K562 (cell line): Measurements from ENCODE around the gene GLRX5. TPM values are rescaled to one million over a fixed set of nuclear protein-coding genes. Genes with fewer than 3 reads are reported as not detected.

Source experiments
- ATAC-seq: fragments of 200-7000 bp; cut with Tn5 transposase; 3 replicates; pipeline ENCODE4 v1.9.1; 2020; ENCODE audit warnings: moderate library complexity
- BruUV-seq: library from RNA; stranded (reverse); fragments of 400-500 nt; replicated peaks from 2 replicates; lab custom pipeline; 2021; lab: Mats Ljungman, UMichigan
- CTCF ChIA-PET: fragments of 300-600 bp; formaldehyde crosslinking; extraction: SDS; loops from one replicate; lab custom pipeline; 2021; ENCODE audit warnings: low intra/inter-chr PET ratio; lab: Yijun Ruan, JAX
- POLR2A ChIA-PET: fragments of 300-600, 350-650 bp; sonication (Branson Sonifier 250); formaldehyde crosslinking; extraction: SDS; loops from one replicate; lab custom pipeline; 2021; ENCODE audit warnings: antibody characterized with exemption, inconsistent platforms; lab: Yijun Ruan, JAX
- DNase-seq, 4 experiments: peaks; one replicate each; pipeline versions ENCODE4 v3.0.0 to v3.0.0-alpha.2; 2011 to 2018; ENCODE audit warnings: low spot score in 3 of 4, mixed read lengths in 3 of 4; ENCODE audit errors: extremely low read depth in 1 of 4
- FAIRE-seq: peaks from 2 replicates; lab custom pipeline; 2011; peaks lifted over from hg19 to GRCh38; lab: Jason Lieb, UNC
- H2AFZ ChIP-seq: 2 replicates; pipeline ENCODE4 v1.6.0; 2011; ENCODE audit warnings: low read depth, low read length, control low read depth, inconsistent platforms
- H3K27ac ChIP-seq: fragments of 200-600 bp; 3 replicates; pipeline ENCODE4 v1.8.0; 2011; ENCODE audit warnings: low read depth, mild to moderate bottlenecking, control low read depth, inconsistent platforms, low read length, moderate library complexity, mixed read lengths; ENCODE audit errors: extremely low read depth
- H3K27me3 ChIP-seq, 2 experiments: fragments of 300-600 bp in 1 of 2; 2 replicates in 1 of 2; 3 replicates in 1 of 2; pipeline versions ENCODE4 v1.6.0 to v1.8.0; 2011; ENCODE audit warnings: inconsistent platforms in 2 of 2, low read length in 2 of 2, mild to moderate bottlenecking in 1 of 2, mixed read lengths in 1 of 2, moderate library complexity in 1 of 2; ENCODE audit not compliant: control insufficient read depth in 2 of 2, insufficient read depth in 2 of 2
- H3K36me3 ChIP-seq: fragments of 300-600 bp; 3 replicates; pipeline ENCODE4 v1.8.0; 2011; ENCODE audit warnings: mild to moderate bottlenecking, low read length, inconsistent platforms; ENCODE audit not compliant: control insufficient read depth, insufficient read depth
- H3K4me1 ChIP-seq, 2 experiments: fragments of 200-600 bp in 1 of 2; replicated peaks in 1 of 2; 2 replicates in 1 of 2; 3 replicates in 1 of 2; pipeline versions ENCODE4 v1.5.1 to v1.8.0; 2011; ENCODE audit warnings: inconsistent platforms in 2 of 2, low read length in 2 of 2, mild to moderate bottlenecking in 1 of 2, mixed read lengths in 1 of 2, moderate library complexity in 1 of 2; ENCODE audit not compliant: control insufficient read depth in 2 of 2, insufficient read depth in 2 of 2
- H3K4me2 ChIP-seq: 2 replicates; pipeline ENCODE4 v1.6.1; 2011; ENCODE audit warnings: low read length, control low read depth, inconsistent platforms, mixed read lengths; ENCODE audit not compliant: insufficient read depth
- H3K4me3 ChIP-seq: fragments of 200-600 bp; sonication (generic), shearing (Covaris generic); 2 replicates; pipeline ENCODE4 v1.5.1; 2016; ENCODE audit warnings: control low read depth, inconsistent platforms
- H3K79me2 ChIP-seq: fragments of 200-600 bp; 3 replicates; pipeline ENCODE4 v1.8.0; 2011; ENCODE audit warnings: low read length, inconsistent platforms; ENCODE audit not compliant: control insufficient read depth, insufficient read depth
- H3K9ac ChIP-seq, 2 experiments: 2 replicates each; pipeline versions ENCODE4 v1.6.0 to v1.6.1; 2011; ENCODE audit warnings: low read depth in 2 of 2, low read length in 2 of 2, control low read depth in 1 of 2, inconsistent platforms in 1 of 2, mild to moderate bottlenecking in 1 of 2, mixed read lengths in 1 of 2; ENCODE audit not compliant: insufficient read depth in 1 of 2
- H3K9me1 ChIP-seq: one replicate; pipeline ENCODE4 v1.6.0; 2011; ENCODE audit warnings: inconsistent platforms, mild to moderate bottlenecking, low read length, moderate library complexity; ENCODE audit not compliant: control insufficient read depth, insufficient read depth
- H3K9me3 ChIP-seq: replicated peaks from 2 replicates; pipeline ENCODE4 v1.5.1; 2011; ENCODE audit warnings: low read depth, low read length, inconsistent platforms; ENCODE audit not compliant: control insufficient read depth, insufficient read depth
- H4K20me1 ChIP-seq: replicated peaks from 2 replicates; pipeline ENCODE4 v1.6.1; 2011; ENCODE audit warnings: low read length, inconsistent platforms, mixed read lengths; ENCODE audit not compliant: control insufficient read depth, insufficient read depth
- CREB3 ChIP-seq: fragments of 450-650 bp; conservative IDR thresholded peaks from 2 replicates; pipeline ENCODE4 v1.6.1; 2016; ENCODE audit warnings: missing genetic modification characterization, low read depth, mild to moderate bottlenecking, missing compliant biosample characterization, moderate library complexity
- CTBP1 ChIP-seq: fragments of 450-650 bp; IDR thresholded peaks from 2 replicates; pipeline ENCODE4 v1.6.1; 2016; ENCODE audit warnings: borderline replicate concordance
- GTF2A2 ChIP-seq: IDR thresholded peaks from 2 replicates; pipeline ENCODE4 v1.6.1; 2016; ENCODE audit warnings: mild to moderate bottlenecking, missing genetic modification characterization, missing compliant biosample characterization
- JUND ChIP-seq, 2 experiments: IDR thresholded peaks; 2 replicates in 1 of 2; 3 replicates in 1 of 2; pipeline ENCODE4 v1.6.1; 2011; ENCODE audit warnings: borderline replicate concordance in 2 of 2, low read depth in 2 of 2, low read length in 2 of 2, improper control_type of control experiment in 1 of 2, missing biosample characterization in 1 of 2, missing genetic modification characterization in 1 of 2, missing genetic modification reagents in 1 of 2
- MTA1 ChIP-seq: fragments of 450-650 bp; IDR thresholded peaks from 2 replicates; pipeline ENCODE4 v1.6.1; 2017; ENCODE audit warnings: borderline replicate concordance
- PHF20 ChIP-seq: fragments of 450-650 bp; IDR thresholded peaks from 2 replicates; pipeline ENCODE4 v1.6.1; 2018; ENCODE audit not compliant: partially characterized antibody
- PTBP1 ChIP-seq: fragments of 200-400 bp; formaldehyde crosslinking; IDR thresholded peaks from 2 replicates; pipeline ENCODE4 v1.6.1; 2017; ENCODE audit warnings: low read depth, low read length
- REST ChIP-seq, 2 experiments: fragments of 450-650 bp; formaldehyde crosslinking in 1 of 2; IDR thresholded peaks; 2 replicates each; pipeline versions ENCODE4 v1.4.0 to v1.6.1; 2014 to 2020; ENCODE audit warnings: mild to moderate bottlenecking in 2 of 2, borderline replicate concordance in 1 of 2, low read depth in 1 of 2
- SRSF3 ChIP-seq: fragments of 200-400 bp; formaldehyde crosslinking; IDR thresholded peaks from 2 replicates; pipeline ENCODE4 v1.6.1; 2016; ENCODE audit warnings: mild to moderate bottlenecking, low read length, moderate library complexity; ENCODE audit not compliant: insufficient read depth
- TCF7L2 ChIP-seq: fragments of 150-350 bp; IDR thresholded peaks from 2 replicates; pipeline ENCODE4 v1.6.1; 2016; ENCODE audit warnings: low read depth, mild to moderate bottlenecking, low read length, moderate library complexity
- ZEB2 ChIP-seq: fragments of 450-650 bp; IDR thresholded peaks from 2 replicates; pipeline ENCODE4 v1.6.1; 2016
- WGBS: fragments of 100-300 bp; shearing (Covaris generic); methylation state at CpG from one replicate; pipeline ENCODE4 v1.1.6; 2016; ENCODE audit warnings: low coverage, mixed read lengths; ENCODE audit not compliant: insufficient coverage; ENCODE audit errors: missing lambda C conversion rate; 5-methylcytosine and 5-hydroxymethylcytosine counted together
- in situ Hi-C: fragments of 300-500 bp; cut with MboI; formaldehyde crosslinking; loops from 4 replicates; pipeline ENCODE4 v1.15.0; 2018; ENCODE audit warnings: inconsistent platforms, mixed read lengths
- intact Hi-C: fragments of 100-400 bp; cut with micrococcal nuclease; formaldehyde crosslinking; loops from 2 replicates; pipeline ENCODE4 v1.14.2; 2022
- polyA plus RNA-seq, 8 experiments: library from polyadenylated mRNA; depleted of rRNA in 4 of 8; stranded (reverse) in 5 of 8; unstranded in 3 of 8; fragments of >200 nt; fragmentation: Nextera tagmentation in 2 of 8; fragmentation: Illumina TruSeq in 1 of 8; extraction: Ambion mirVana in 2 of 8; extraction: Trizol in 1 of 8; gene quantifications; 2 replicates each; pipeline versions ENCODE4 v1.2.1 to v1.2.3, GENCODE V29; 2011 to 2014; ENCODE audit warnings: inconsistent platforms in 1 of 8, missing spikeins in 1 of 8
- total RNA-seq, 7 experiments: library from RNA; depleted of rRNA in 6 of 7; stranded (reverse); fragments of >200 nt in 6 of 7; fragmentation: Illumina TruSeq in 2 of 7; extraction: Trizol in 2 of 7; gene quantifications; 2 replicates each; pipeline versions ENCODE4 v1.2.1 to v1.2.3, GENCODE V29; 2011 to 2021; ENCODE audit warnings: low replicate concordance in 1 of 7
- TF ChIP-seq, protein P1 (sequence below): fragments of 450-650 bp; formaldehyde crosslinking; conservative IDR thresholded peaks from 2 replicates; pipeline ENCODE4 v1.4.0; 2022; ENCODE audit warnings: mild to moderate bottlenecking, missing genetic modification characterization

Gene GLRX5
- total and polyA plus RNA-seq, 9 of the 15 experiments (the other 6 are each of a cell fraction or from before 2014, with no cell fraction given), result 16.7 to 96.8 (median 66.8) TPM

DNA sequence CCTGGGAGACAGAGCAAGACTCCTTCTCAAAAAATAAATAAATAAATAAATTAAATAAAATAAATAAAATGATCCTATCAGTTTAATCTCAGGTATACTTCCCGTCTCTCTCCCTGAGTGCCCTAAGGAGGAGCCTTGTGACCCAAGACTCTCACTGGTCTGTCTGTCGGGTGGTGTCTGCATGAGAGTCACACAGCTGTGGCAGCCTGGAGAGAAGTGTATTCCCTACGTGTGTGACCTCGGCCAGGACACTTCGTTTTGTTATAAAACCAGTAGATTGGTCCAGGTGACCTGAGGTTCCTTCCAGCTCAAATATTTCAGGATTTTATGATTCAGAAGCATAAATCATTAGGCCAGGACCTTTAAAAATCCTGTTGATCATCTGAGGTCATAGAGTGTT is 23.2 kb upstream of the GLRX5 start:
- no peak for DNase-seq
- 20% methylated on average over 5 of the region's 5 CpGs for WGBS
- Histone ChIP-seq H3K4me1 (peaks cover 25 to 28% of the 10 kb centered on the region in 2 experiments), H3K9me1 (no peaks in the 10 kb centered on the region), H4K20me1 (no peaks in the 10 kb centered on the region), H2AFZ (no peak overlapping the region), H3K9ac (no peak overlapping the region), H3K27me3 (no peaks in the 10 kb centered on the region), H3K9me3 (no peaks in the 10 kb centered on the region), H3K4me3 (no peak overlapping the region), H3K36me3 (no peaks in the 10 kb centered on the region), H3K4me2 (no peak overlapping the region), H3K27ac (no peak overlapping the region), H3K79me2 (no peaks in the 10 kb centered on the region)
- intact Hi-C loops (no loop called here), in situ Hi-C loops (no loop called here)
- TF ChIP-seq REST (IDR thresholded peaks at IDR 0.05; ENCODE audit: borderline replicate concordance) (no peak), REST (CRISPR knock-in tag; IDR thresholded peaks at IDR 0.05; ENCODE audit: low read depth) (no peak), CREB3 (tag) (no peak), GTF2A2 (tag) (no peak), CTBP1 (no peak), PTBP1 (no peak), SRSF3 (no peak), TCF7L2 (no peak), JUND (IDR thresholded peaks at IDR 0.05; ENCODE audit: borderline replicate concordance, low read depth, low read length) (no peak), JUND (tag; IDR thresholded peaks at IDR 0.05; ENCODE audit: borderline replicate concordance, low read depth, low read length) (no peak), MTA1 (no peak), PHF20 (no peak), ZEB2 (no peak)
- TF ChIP-seq, protein P1, sequence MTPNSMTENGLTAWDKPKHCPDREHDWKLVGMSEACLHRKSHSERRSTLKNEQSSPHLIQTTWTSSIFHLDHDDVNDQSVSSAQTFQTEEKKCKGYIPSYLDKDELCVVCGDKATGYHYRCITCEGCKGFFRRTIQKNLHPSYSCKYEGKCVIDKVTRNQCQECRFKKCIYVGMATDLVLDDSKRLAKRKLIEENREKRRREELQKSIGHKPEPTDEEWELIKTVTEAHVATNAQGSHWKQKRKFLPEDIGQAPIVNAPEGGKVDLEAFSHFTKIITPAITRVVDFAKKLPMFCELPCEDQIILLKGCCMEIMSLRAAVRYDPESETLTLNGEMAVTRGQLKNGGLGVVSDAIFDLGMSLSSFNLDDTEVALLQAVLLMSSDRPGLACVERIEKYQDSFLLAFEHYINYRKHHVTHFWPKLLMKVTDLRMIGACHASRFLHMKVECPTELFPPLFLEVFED (CRISPR knock-in tag), result no peak
- no peak for ATAC-seq
- CTCF ChIA-PET, result no interaction called here
- FAIRE-seq, result no peak
- BruUV-seq, result no TSS peak
- POLR2A ChIA-PET, result interaction anchor here (1.9 kb wide), 1 partner anchor 15 kb away, joined by 5 read pairs; no protein-coding TSS in a partner anchor
